Measurements from ENCODE around the gene GRK3.

Gene GRK3

DNA sequence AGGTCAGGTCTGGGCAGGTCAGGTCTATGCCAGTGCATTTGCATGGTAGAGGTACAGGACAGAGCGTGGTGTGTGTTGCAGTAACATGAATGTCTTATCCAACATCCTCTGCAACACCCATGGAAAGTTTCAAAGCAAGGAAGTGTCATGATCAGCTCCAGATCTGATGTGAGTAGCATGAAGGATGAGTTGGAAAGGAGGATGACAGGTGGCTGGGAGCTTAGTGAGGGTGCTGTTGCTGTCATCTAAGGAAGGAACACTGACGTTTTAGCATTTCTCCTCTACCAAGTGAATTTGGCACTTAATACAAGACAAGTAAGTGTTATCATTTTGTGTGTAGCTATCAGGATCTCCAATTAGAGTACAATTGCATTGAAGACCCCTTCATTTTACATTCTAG lies 65.1 kb downstream of the GRK3 start:
- no peak for DNase-seq

DNA sequence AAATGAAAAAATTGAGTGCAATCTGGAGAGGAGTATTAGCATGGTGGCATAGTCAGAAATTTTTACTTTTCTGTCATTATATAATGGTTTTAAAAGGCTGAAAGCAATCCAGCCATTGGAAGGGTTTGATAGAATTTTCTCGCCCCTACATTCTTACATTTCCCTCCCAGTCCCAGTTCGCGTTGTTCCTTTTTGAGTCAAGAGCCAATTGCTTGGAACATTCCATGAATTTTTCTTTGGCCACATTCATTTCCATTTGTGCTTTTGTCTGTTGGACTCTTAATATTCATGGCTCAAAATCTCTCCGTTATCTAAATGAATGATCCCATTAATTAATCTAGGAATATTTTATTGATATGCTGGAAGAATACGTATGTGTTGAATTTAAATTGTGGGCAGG lies 66.0 kb downstream of the GRK3 start:
- no peak for DNase-seq

DNA sequence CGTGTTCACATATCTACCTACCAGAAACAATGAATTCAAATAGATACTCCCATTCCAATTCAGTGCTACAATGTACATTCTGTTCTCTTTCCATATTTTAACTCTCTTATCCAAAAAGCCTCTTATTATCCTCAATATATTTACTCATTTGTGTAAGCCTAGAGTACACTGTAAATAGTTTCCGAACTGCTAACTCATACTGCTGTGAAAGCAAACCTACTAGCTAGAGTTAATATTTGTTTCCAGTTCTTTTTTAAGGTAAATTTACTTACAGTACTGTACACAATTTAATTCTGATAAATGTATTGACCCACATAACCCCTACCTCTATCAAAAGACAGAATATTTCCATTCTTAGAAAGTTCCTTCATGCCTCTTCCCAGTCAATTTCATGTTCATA lies 71.8 kb downstream of the GRK3 start:
- DNase-seq: no peak

DNA sequence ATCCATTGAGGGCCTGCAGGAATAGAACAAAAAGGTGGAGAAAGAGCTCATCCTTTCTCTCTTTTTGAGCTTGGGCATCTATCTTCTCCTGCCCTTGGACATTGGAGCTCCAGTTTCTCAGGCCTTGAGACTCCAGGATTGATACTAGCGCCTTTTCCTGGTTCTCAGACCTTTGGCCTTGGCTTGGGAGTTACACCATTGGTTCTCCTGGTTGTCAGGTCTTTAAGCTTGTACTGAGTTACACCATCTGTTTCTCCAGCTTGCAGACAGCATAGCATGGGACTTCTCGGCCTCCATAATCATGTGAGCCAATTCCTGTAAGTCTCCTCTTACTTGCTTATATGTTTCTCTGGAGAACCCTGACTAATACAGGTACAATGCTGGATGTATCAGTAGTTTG lies 72.6 kb downstream of the GRK3 start:
- DNase-seq: no peak

DNA sequence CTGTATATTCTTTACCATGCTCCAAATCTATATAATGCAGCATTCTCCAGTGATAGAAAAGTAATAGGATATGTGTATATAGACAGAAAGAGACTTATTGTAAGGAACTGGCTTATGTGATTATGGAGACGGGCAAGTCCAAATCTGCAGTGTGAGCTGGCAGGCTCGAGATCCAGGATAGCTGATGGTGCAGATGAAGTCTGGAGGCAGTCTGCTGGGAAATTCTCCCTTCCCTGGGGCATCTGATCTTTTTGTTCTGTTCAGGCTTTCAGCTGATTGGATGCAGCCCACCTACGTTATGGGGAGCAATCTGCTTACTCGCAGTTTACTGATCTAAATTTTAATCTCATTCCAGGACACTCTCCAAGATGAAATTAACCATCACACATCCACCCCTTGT lies 73.2 kb downstream of the GRK3 start:
- no peak for DNase-seq

DNA sequence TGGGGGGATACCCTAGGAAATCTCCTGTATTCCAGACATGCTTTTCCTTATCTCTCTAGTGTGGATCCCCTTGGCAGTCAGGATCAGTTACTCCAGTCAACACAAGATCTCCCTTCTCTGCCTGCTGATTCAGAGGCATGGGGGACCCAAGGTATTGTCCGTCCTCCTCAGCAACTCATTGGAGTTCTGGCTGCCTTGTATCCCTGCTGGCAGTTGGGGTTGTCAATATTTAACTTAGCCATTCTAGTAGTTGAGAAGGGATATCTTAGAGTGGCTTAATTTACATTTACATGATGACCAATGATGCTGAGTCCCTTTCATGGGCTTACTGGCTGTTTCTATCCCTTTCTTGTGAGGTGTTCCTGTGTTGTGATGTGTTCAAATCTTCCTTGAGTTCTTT lies 74.2 kb downstream of the GRK3 start:
- no peak for DNase-seq

DNA sequence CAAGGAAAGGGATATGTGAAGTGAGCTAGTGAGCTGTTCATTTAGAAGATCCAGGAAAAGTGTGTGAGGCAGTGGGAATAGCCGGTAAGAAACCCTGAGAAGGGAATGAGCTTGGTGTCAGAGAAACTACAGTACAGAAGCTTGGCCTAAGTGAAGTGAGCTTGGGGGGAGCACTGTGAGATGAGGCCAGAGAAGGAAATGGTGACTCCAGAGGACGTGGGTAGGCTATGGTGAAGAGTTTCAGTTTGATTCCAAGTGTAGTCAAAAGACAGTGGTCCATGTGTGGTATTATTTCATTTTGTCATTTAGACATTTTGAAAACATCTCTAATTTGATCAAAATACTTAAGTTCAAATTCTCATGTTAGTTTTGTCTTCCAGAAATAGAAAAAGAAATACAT lies 77.2 kb downstream of the GRK3 start:
- no peak for DNase-seq

DNA sequence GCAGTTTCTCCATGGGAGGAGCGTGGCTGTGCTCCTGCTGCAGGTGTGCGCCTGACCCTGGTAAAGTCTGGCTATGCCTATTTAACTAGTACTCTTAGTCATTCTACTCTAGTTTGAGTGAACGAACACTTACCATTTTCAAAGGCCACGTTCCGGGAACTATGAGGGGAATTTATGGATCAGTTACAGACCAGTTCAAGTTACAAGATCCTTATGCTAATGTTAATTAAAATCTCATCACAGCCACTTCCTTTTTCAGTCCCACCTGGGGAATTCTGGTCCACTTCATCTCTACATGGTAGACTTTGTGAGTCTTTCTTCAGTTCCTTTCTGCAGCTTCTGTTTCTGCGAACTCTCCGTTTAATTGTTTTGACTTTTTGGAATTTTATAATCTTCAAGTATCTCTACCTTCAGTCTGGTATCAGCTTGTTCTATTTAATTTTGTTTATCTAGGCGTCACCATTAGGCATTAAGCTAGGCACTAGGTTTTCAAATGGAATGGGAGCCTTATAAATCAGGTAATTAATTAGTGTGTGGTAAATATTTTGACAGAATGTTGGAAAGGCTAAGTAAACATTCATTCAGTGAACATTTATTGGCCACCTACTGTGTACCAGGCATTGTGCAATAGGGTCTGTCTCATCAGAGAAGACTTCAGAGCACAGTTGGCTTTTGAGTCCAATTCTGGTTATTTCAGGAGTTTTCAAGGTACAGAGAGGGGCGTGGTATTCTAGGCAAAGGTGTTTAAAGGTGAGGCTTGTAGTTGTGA lies 78.9 kb downstream of the GRK3 start:
- DNase-seq: no peak

DNA sequence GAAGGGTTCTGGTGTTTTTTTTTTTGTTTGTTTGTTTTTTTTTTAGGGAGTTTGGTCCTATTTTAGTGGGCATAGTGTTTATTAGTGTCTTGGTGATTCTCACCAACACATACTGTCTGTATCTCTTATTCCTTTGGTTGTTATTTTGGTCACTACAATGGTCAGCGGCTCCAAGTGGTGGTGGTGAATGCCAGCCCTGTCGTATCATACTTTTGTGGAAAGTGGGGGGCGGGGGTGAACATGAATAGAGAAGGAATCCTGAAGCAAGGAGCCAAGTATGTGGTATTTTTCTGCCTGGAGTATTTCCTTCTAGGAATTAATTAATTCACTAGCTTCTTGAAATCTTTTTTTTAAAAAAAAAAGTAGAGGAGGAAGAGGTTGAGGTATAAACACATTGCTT lies 79.6 kb downstream of the GRK3 start:
- no peak for DNase-seq

DNA sequence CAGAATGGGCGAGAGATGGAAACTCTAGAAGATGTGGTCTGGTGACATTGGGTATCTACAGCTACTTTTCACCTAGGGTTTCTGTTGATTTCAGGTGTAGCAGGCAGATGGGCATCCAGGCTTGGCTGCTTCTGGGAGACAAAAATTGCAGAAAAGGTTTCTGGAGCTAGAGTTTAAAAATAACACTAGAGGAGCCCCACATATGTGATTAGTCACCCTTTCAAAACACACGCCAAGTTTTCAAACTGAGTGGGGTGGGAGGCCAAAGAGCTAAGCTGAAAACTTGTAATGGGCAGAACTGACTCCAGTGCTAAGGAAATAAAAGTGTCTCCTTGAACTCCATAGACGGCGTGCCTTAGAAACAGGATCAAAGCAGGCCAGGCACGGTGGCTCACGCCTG lies 80.8 kb downstream of the GRK3 start:
- DNase-seq: no peak

DNA sequence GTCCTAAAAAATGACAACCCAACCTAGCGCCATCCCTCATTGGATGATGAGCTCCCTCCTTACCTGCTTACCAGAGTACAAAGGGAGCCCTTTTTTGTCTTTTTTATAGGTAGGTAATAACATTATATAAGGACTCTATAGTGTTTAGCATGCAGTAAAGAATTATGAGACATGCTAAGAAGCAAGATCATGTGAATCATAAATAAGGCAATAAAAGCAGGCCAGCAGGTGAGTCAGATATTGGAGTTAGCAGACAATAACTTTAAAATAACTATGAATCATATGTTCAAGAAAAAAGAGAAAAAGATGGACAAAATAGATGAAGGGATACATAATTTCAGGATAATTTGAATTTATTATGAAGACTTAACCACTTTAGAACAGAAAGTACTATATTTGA lies 81.5 kb downstream of the GRK3 start:
- no peak for DNase-seq

DNA sequence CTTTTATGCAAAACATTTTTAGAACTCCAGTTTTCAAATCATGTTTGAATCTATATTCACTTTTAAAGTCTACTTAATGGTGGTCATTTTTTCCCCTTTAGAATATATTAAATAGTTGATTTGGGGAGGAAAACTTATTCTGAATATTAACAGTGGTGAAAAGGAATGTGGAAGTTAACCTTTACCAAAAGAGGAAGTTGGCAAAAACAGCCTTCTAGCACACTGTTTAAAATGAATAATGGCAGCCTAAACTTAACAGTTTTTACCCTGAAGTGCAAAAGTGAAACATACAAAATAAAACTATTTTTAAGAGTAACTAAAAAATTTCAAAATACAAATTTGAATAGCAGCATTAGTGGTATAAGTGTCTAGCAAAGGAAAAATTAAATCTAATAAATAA lies 86.4 kb downstream of the GRK3 start:
- DNase-seq: no peak

DNA sequence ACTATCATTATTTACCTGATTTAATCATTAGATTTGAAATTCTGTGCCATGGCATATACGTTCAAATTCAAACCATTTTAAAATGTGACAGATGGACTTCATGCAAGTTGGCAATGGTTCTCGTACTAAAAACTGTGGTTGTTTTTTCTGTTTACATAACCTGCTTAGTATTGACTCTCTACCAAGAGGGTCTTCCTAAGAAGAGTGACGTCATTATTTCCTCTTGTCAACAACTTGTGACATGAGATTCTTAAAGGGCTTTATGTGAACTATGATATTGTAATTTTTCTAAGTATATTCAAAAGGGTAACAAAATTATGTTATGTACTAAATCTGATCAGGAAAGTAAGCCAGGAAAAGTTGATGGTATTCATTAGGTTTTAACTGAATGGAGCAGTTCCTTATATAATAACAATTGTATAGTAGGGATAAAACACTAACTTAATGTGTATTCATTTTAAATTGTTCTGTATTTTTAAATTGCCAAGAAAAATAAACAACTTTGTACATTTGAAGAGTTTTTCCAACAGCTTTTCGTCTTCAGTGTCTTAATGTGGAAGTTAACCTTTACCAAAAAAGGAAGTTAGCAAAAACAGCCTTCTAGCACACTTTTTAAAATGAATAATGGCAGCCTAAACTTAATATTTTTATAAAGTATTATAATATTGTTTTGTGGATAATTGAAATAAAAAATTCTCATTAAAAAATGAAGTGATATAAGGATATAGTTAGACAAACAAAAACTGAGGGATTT lies 87.0 kb downstream of the GRK3 start:
- no peak for DNase-seq

DNA sequence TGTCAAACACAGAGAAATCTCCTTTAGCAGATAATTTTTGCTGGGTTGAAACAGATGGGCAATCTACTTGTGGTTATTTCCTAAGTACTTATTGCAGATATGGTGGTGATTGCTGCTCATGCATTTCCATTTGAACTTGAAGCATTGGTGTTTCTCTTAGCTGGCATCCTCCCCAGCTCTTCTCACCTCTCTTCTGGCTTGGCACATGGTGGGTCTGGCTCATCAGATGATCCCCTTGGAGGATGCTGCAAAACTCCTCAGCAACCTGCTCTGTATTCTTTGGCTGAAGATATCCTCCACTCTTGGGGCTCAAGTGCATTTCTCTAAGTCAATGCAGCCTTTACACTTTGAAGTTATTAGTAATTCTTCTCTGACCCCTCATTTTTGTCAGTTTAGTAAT lies 90.2 kb downstream of the GRK3 start:
- DNase-seq: no peak

DNA sequence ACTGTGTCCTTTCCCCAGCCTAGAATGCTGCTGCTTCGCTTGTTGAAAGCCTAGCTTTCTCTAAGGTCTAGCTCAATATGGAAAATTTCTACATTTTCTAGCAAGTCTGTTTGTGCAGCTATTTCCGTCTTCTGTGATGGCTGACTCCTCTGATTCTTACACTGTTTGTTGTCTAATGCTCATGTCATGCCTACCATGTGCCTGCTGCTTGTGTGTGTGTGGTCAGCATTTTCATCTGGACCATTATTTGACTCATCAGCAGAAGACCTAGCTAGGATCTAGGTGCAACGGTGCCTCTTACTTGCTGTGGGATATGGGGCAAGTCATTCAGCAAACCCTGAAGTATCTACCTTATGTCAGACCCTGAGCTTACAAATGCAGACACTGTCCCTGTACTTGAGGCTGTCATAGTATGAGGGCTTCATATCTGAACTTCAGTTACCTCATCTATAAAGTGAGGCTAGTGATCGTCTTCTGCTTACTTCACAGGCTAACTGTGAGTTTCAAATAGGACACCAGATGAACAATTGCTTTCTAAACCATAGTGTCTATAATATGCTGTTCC lies 91.0 kb downstream of the GRK3 start:
- no peak for DNase-seq

DNA sequence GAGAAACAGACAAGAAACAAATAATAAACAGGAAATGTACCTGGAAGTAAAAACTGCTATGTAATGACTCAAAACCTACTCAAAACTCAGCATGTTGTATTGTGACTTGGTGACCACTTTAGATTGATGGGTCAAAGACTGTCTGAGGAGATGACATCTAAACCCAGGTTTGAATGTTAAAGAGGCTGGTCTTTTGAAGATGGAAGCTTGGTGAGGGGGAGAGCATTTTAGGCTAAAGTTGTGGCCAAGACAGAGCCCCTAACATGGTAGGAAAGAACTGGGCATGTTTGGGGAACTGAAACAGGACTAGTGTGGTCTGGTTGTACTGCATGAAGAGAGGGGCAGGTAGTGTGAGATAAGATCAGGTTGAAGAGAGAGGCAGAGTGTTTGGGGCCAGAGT lies 92.2 kb downstream of the GRK3 start:
- no peak for DNase-seq

DNA sequence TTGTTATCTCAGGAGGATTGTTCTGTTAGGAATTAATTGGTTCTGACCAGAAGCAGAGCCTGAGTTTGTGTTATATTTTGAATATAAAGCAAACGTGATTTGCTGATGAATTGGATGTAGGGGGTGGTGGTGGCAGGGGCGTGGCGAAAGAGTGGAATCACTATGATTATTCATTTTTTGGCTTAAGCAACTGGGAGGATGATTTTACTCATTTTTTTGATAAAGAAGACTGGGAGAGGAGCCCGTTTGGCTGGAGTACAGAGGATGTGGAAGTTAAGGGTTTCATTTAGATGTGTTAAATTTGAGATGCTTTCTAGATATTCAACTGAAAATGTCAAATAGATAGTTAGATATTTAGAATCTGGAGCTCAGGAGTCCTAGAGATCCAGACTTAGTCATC lies 94.2 kb downstream of the GRK3 start:
- peak; percentile 18 for DNase-seq

DNA sequence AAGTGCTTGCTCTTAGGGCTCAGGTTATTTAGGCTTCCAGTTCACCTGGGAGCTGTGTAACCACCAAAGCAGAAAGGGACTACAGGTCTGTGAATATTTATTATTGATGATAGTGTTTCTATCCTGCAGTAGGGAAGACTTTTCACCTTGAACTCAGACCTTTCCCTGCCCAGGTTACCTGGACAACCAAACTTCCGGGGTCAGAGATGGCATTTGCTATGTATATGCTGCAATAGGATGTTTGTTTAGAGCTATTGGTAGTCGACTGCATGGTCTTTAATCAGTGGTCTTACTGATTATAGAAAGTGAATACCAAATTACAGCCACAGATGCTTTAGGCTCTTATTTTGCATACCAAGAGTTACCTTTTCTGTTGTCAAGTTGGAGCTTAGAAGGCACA lies 94.9 kb downstream of the GRK3 start:
- no peak for DNase-seq

DNA sequence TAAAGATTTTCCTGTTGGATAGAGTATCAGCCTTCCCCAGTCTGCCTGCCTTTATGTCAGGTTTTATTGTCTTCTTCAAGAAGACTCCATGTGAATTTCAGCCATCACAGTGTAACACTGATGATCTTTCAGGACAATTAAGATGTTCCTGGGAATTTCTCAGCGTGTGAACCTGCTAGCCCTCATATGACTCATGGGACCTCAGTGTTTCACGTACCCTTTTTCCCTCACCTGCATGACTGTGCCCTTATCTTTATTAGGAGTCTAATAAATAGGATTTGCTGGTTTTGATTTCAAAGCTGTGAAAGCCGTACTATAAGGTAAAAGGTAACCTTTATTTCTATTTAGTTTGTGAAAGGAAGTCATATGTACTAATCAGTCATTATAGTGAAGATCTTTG lies 95.9 kb downstream of the GRK3 start:
- DNase-seq: no peak

DNA sequence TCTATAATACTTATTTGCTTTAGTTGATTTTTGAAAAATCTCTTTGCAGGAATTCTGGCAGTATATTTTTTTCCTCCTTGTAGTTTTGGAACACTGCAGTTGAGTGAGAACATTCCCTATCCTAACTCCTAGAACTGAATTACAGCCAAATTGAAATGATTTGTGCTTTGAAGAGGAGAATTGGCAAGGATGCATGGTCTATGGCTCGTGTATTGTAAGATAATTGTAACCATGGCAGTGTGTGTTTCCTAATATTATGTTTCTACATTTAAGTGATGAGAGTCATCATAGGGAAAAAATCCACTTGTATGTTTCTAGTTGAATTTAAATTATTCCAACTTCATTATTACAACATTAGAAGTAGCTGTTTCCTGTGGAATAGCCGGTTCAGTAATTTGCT lies 96.6 kb downstream of the GRK3 start:
- no peak for DNase-seq

DNA sequence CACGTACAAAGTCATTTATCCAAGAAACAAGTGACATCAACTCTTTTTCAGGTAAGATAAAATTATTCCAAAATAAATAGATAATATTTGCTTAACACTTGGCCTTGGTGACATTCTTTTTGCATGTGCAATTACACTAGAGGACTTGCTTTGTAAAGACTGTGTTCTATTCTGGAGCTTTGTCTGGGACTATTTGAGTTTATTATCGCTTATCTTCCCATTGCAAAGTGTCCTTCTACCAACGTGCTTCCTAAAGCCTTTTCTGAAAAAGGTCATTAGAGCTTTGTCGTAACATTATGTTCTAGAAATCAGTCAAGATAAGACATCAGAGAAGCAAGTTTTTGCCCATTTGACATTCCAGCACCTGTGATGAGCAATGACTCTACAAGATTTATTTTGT lies 99.2 kb downstream of the GRK3 start:
- DNase-seq: no peak

DNA sequence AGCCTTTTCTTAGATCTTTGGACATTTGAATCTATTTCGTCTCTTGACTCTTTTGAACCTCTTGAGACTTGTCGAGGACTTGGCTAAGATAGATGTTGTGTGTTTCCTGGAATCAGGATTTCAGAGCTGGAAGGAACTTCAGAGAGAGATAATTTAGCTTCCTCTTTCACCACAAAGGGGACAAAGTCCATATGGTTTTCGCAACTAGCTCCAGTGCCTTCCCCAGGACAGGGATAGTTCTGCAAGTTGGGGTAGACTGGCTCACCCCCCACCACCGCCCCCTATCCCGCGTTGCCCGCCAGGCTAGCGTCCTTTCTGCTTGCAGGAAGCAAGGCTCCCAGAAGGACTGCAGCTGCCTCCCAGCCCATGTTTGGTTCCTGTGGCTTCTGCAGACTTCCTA lies 101.8 kb downstream of the GRK3 start:
- DNase-seq: peak; percentile 66

DNA sequence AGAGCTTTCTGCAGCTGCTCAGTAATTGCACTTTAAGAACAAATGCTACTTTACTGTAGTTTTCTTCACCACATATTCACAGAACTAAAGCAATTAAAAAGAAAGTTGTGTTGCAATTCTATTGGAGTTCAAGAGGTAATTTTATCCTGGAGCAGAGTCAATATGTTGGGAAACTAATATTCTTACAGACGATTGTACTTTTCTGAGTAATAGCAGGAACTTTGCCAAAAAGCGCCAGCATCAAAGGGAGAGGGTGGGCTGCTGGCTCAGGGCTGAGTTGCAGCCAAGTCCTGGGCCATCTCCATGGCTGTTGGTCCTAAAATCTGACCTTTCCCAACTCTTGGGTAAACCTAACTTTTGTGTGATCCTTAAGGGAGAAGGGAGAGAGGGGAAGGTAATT lies 104.0 kb downstream of the GRK3 start:
- DNase-seq: peak; percentile 22

DNA sequence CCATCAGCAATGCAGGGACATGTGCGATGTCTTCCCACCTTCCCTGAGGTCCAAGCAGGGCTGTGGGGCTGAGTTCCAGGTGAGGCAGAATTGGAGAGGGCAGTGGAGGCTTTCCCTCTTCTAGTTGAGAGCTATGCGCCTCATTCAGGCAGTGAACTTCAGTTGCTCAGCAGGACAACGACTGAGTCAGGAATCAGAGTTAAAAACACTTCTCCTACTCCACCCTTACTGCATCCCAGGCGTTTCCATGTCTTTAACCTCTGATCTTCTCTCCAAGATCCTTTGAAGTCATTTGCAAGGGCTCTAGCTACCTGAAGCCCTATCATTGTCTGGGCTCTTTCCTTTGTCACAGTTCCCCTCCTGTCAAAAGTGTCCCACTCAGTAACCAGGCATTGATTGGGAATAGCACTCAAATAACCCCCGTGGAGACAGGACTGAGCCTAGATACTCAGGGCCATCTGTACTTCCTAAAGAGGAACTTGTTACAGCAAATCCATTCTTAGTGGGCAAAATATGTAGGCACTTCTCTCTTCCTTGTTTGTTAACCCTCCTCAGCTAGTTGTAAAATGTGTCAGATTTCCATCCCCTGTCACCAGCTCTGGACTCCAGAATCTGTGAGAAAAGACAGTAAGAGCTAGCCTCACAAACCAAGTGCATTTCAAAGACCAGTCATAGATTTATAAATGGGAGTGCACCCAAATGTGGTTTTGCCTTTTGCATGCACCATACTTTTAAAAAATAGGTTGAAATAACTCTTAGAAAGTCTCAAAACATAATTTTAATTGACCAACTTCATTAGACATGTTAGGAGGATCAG lies 105.0 kb downstream of the GRK3 start:
- DNase-seq: no peak

Data from femur (tissue), 1 donor.